Esophagus squamous epithelium (tissue), 5 donors: Measurements from ENCODE around the gene TMEM223. TPM values are rescaled to one million over a fixed set of nuclear protein-coding genes. Genes with fewer than 3 reads are reported as not detected.

Experiments used
- DNase-seq: peaks from one replicate; lab custom pipeline; 2025; lab: John Stamatoyannopoulos, UW
- H3K27ac ChIP-seq, 4 donors: fragments of 200-600 bp; sonication (generic); one replicate each; pipeline ENCODE4 v1.5.1; 2016 to 2019; ENCODE audit warnings: mild to moderate bottlenecking in 1 of 4
- H3K27me3 ChIP-seq, 4 donors: fragments of 200-600 bp; sonication (generic); 1 replicate in 3 of 4; 2 replicates in 1 of 4; pipeline versions ENCODE4 v1.5.1 to v1.6.0; 2017 to 2021; ENCODE audit warnings: antibody characterized with exemption in 1 of 4
- H3K36me3 ChIP-seq, 3 donors: fragments of 200-600 bp; sonication (generic); one replicate each; pipeline ENCODE4 v1.5.1; 2016 to 2019
- H3K4me1 ChIP-seq, 3 donors: fragments of 200-600 bp; sonication (generic); one replicate each; pipeline ENCODE4 v1.5.1; 2017 to 2019
- H3K4me3 ChIP-seq, 4 donors: fragments of 200-600 bp; sonication (generic); 1 replicate in 3 of 4; 2 replicates in 1 of 4; pipeline ENCODE4 v1.5.1; 2016 to 2019; ENCODE audit warnings: mild to moderate bottlenecking in 2 of 4, moderate library complexity in 1 of 4
- H3K9me3 ChIP-seq, 3 donors: fragments of 200-600 bp; sonication (generic); one replicate each; pipeline ENCODE4 v1.5.1; 2016 to 2019
- POLR2A ChIP-seq, 4 donors: fragments of 450-650 bp; IDR thresholded peaks; one replicate each; pipeline ENCODE4 v1.6.1; 2017; ENCODE audit warnings: antibody characterized with exemption in 4 of 4, mild to moderate bottlenecking in 4 of 4, moderate library complexity in 3 of 4
- WGBS, 2 donors: methylation state at CpG; one replicate each; pipeline ENCODE4 v1.1.5; 2018; 5-methylcytosine and 5-hydroxymethylcytosine counted together
- intact Hi-C: fragments of 100-400 bp; cut with DNase I; formaldehyde crosslinking; loops from one replicate; pipeline ENCODE4 v1.15.0; 2022
- total RNA-seq, 4 donors: library from RNA; depleted of rRNA; stranded (reverse); fragments of >200 nt; gene quantifications; one replicate each; pipeline ENCODE4 v1.1.0, GENCODE V29; 2016
- TF ChIP-seq, protein P1 (sequence below), 6 experiments: fragments of 450-650 bp in 4 of 6; fragments of 200-600 bp in 2 of 6; sonication (generic) in 2 of 6; IDR thresholded peaks; one replicate each; pipeline ENCODE4 v1.5.1; 2016 to 2019; ENCODE audit warnings: antibody characterized with exemption in 6 of 6, mild to moderate bottlenecking in 4 of 6, moderate library complexity in 4 of 6
- donor health status: DM: yes; HTN: yes; CAD: no.

TMEM223 gene
- total RNA-seq, 4 donors from 2014 or later, result 13.2 to 28.4 (median 22.0) TPM

DNA sequence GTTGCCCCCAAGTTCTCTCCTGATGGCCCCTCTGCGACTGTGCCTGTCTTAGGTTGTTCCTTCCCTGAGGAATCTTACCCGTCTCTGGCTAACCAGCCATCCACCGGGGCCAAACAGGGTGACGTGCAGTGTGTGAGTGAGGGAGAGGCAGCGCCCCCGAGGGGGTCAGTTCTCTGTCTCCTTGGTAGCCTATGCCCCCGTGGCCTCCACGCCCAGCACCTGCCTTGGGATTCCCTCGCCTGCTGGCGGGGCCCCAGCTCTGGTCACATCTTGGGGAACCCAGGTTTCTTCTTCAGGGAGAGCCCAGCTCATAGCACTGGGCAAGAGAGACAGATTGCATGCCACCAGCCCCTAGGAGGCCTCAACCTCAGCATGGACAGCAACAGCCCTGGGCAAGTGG is 7.7 kb upstream of the TMEM223 start:
- Histone ChIP-seq H3K9me3 (no peaks in the 10 kb centered on the region), H3K36me3 (peaks cover 61 to 95% (median 79%) of the 10 kb centered on the region in 3 donors), H3K27me3 (no peaks in the 10 kb centered on the region), H3K4me1 (peaks cover 4 to 16% (median 13%) of the 10 kb centered on the region in 3 donors), H3K4me3 (no peak overlapping the region), H3K27ac (no peak overlapping the region)
- intact Hi-C loops, result no loop called here
- WGBS, 2 donors, result 80 to 89% methylated on average over 3 to 7 of the region's 10 CpGs
- TF ChIP-seq, protein P1, sequence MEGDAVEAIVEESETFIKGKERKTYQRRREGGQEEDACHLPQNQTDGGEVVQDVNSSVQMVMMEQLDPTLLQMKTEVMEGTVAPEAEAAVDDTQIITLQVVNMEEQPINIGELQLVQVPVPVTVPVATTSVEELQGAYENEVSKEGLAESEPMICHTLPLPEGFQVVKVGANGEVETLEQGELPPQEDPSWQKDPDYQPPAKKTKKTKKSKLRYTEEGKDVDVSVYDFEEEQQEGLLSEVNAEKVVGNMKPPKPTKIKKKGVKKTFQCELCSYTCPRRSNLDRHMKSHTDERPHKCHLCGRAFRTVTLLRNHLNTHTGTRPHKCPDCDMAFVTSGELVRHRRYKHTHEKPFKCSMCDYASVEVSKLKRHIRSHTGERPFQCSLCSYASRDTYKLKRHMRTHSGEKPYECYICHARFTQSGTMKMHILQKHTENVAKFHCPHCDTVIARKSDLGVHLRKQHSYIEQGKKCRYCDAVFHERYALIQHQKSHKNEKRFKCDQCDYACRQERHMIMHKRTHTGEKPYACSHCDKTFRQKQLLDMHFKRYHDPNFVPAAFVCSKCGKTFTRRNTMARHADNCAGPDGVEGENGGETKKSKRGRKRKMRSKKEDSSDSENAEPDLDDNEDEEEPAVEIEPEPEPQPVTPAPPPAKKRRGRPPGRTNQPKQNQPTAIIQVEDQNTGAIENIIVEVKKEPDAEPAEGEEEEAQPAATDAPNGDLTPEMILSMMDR (IDR thresholded peaks at IDR 0.05), result no peak
- TF ChIP-seq POLR2A (IDR thresholded peaks at IDR 0.05), result no peak
- no peak for DNase-seq

DNA sequence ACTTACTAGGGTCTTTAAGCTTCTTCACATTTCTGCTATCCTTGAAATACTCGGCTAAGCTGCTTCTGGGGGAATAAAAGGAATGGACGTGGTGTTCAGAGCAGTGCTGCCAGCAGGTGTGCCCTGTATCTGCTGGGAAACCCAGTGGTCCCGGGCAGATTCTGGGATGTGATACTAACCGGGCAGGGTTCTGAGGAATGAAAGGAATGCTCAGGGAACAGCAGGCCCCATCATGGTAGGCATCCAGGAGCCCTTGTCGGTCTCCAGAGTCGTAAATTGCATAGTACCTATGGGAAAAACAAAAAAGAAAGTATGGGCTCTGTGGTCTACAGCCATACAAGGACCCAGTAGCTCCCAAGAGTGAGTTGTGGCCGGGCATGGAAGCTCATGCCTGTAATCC is 4.5 kb upstream of the TMEM223 start:
- TF ChIP-seq, protein P1 (IDR thresholded peaks at IDR 0.05), result no peak
- TF ChIP-seq POLR2A (IDR thresholded peaks at IDR 0.05), result no peak
- peaks cover 59 to 92% (median 81%) of the 10 kb centered on the region in 3 donors for H3K36me3 ChIP-seq
- H3K27me3 ChIP-seq, result no peaks in the 10 kb centered on the region
- WGBS, 2 donors, result 85 to 92% methylated on average over 6 of the region's 7 CpGs
- DNase-seq, result no peak
- H3K27ac ChIP-seq, result no peak overlapping the region
- peaks cover 7 to 18% (median 9%) of the 10 kb centered on the region in 3 donors for H3K4me1 ChIP-seq
- intact Hi-C loops, result no loop called here
- no peak overlapping the region for H3K4me3 ChIP-seq
- H3K9me3 ChIP-seq, result no peaks in the 10 kb centered on the region

DNA sequence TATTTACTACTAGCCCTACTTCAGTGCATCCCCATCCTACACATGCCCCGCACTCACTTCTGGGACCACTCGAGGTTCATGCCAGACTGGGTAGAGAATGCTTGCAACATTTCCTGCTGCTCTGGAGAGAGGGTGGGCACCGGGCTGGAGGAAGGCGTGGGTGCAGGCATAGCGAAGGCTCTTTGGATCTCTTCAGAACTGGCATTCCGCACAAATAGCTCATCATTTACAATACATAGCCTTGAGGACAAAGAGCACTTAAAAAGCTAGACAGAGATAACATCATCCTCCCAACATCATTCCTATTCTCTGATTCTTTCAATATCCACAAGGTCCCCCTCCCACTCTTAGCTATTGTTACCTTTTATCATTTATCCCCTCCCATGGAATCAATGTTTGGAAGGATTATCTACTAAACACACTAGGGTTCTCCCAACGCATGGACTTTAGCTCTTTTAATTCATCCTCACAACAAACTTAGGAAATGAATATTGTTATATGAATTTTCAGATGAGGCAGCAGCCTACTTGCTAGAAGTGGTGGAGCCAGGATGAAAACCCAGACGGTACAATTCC is 2.5 kb upstream of the TMEM223 start:
- peaks cover 41 to 87% (median 62%) of the 10 kb centered on the region in 3 donors for H3K36me3 ChIP-seq

DNA sequence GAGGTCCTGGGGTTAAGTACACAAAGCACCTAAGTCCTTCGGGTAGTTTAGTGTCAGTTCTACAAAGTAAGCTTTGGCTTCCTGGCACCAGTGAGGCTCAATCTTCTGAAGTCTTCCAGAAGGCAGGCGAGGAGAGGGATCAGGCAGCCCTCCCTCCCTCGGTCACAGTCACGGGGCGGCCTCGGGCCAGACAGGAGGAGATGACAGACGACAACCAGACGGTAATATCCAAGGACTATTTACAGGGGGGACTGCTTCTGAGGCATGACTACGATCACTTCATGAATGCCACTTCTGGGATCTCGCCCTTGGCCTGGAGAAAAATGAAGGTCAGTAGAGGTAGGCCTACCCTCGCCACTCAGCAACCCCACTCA is 383 bp upstream of the TMEM223 start:
- peaks cover 32 to 71% (median 44%) of the 10 kb centered on the region in 3 donors for H3K36me3 ChIP-seq
- no peaks in the 10 kb centered on the region for H3K9me3 ChIP-seq
- peaks cover 27 to 54% (median 31%) of the 10 kb centered on the region in 3 donors for H3K4me1 ChIP-seq
- intact Hi-C loops, result loop anchor here (5.0 kb wide), 1 partner anchor 70 kb away; no protein-coding TSS in a partner anchor
- TF ChIP-seq, protein P1 (IDR thresholded peaks at IDR 0.05), result peak in 1 of 6 experiments; percentile 0
- no peak for TF ChIP-seq POLR2A (IDR thresholded peaks at IDR 0.05)
- H3K4me3 ChIP-seq, result peak overlapping the region; percentile 81 to 90 (median 86)
- no peak for DNase-seq
- H3K27me3 ChIP-seq, result no peaks in the 10 kb centered on the region
- H3K27ac ChIP-seq, result peak overlapping the region; percentile 86 to 93 (median 88)
- 0 to 33% methylated on average over 6 to 7 of the region's 11 CpGs for WGBS, 2 donors

More for the DNA sequence above, 2.5 kb upstream of the TMEM223 start:
- intact Hi-C loops, result loop anchor here (5.0 kb wide), 1 partner anchor 68 kb away; no protein-coding TSS in a partner anchor
- no peak overlapping the region for H3K27ac ChIP-seq
- no peak for DNase-seq
- H3K9me3 ChIP-seq, result no peaks in the 10 kb centered on the region
- WGBS, 2 donors, result 88 to 92% methylated on average over 8 of the region's 8 CpGs
- H3K27me3 ChIP-seq, result no peaks in the 10 kb centered on the region
- H3K4me3 ChIP-seq, result no peak overlapping the region
- TF ChIP-seq, protein P1 (IDR thresholded peaks at IDR 0.05), result no peak
- no peak for TF ChIP-seq POLR2A (IDR thresholded peaks at IDR 0.05)
- peaks cover 17 to 38% (median 18%) of the 10 kb centered on the region in 3 donors for H3K4me1 ChIP-seq

DNA sequence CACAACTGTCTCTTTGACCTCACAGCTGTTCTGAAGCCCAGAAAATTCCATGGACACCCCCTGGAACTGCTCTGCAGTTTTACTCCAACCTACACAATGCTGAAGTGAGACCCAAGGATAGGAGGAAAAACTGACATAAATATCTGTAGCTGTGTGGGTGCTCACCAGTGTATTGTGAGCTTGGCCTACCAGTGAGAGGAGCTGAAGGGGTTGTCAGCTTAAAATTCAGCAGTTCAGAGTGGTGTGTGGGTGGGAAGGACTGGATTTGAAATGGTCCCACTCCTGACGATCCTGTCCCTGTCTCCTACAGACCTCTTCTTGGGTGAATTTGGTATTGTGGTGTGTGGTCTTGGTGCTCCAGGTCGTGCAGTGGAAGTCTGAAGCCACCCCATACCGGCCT is 2.2 kb downstream of the TMEM223 start:
- Histone ChIP-seq H3K9me3 (no peaks in the 10 kb centered on the region), H3K27ac (peak overlapping the region in 1 of 4 donors; percentile 93), H3K27me3 (no peaks in the 10 kb centered on the region), H3K36me3 (peaks cover 11 to 51% (median 18%) of the 10 kb centered on the region in 3 donors), H3K4me1 (peaks cover 35 to 66% (median 40%) of the 10 kb centered on the region in 3 donors), H3K4me3 (no peak overlapping the region)
- TF ChIP-seq, protein P1 (IDR thresholded peaks at IDR 0.05), result no peak
- TF ChIP-seq POLR2A (IDR thresholded peaks at IDR 0.05), result no peak
- 50 to 59% methylated on average over 1 to 3 of the region's 3 CpGs for WGBS, 2 donors
- intact Hi-C loops, result loop anchor here (5.0 kb wide), 1 partner anchor 93 kb away; the partner anchor contains the start of gene SLC3A2
- DNase-seq, result no peak
